Smooth muscle cell (in vitro differentiated cells): ENCODE measurements around the gene LHFPL6. TPM values are rescaled to one million over a fixed set of nuclear protein-coding genes. Genes with fewer than 3 reads are reported as not detected.

Source experiments
- DNase-seq: peaks from one replicate; lab custom pipeline; 2025; ENCODE audit not compliant: unreplicated experiment; lab: John Stamatoyannopoulos, UW
- H2AFZ ChIP-seq: fragments of 200-600 bp; sonication (generic); 2 replicates; pipeline ENCODE4 v1.6.0; 2016; ENCODE audit warnings: antibody characterized with exemption, low read depth, mild to moderate bottlenecking
- H3F3A ChIP-seq: fragments of 200-600 bp; sonication (generic); 2 replicates; pipeline ENCODE4 v1.6.0; 2017; ENCODE audit warnings: antibody characterized with exemption, low read depth
- H3K27ac ChIP-seq: fragments of 200-600 bp; sonication (generic); 2 replicates; pipeline ENCODE4 v1.5.1; 2016; ENCODE audit warnings: low read depth, mild to moderate bottlenecking
- H3K27me3 ChIP-seq: fragments of 200-600 bp; sonication (generic); 2 replicates; pipeline ENCODE4 v1.6.1; 2016; ENCODE audit warnings: low read depth, mild to moderate bottlenecking
- H3K36me3 ChIP-seq: fragments of 200-600 bp; sonication (generic); 2 replicates; pipeline ENCODE4 v1.5.1; 2016; ENCODE audit warnings: low read depth
- H3K4me1 ChIP-seq: fragments of 200-600 bp; sonication (generic); 2 replicates; pipeline ENCODE4 v1.5.1; 2016; ENCODE audit warnings: low read depth
- H3K4me2 ChIP-seq: fragments of 200-600 bp; sonication (generic); 2 replicates; pipeline ENCODE4 v1.6.0; 2016; ENCODE audit warnings: mild to moderate bottlenecking
- H3K4me3 ChIP-seq: fragments of 200-600 bp; sonication (generic); 2 replicates; pipeline ENCODE4 v1.5.1; 2016; ENCODE audit warnings: mild to moderate bottlenecking
- H3K79me2 ChIP-seq: fragments of 200-600 bp; sonication (generic); 2 replicates; pipeline ENCODE4 v1.6.0; 2016; ENCODE audit warnings: low read depth, mild to moderate bottlenecking
- H3K9ac ChIP-seq: fragments of 200-600 bp; sonication (generic); 2 replicates; pipeline ENCODE4 v1.6.0; 2016; ENCODE audit warnings: low read depth
- H3K9me3 ChIP-seq: fragments of 200-600 bp; sonication (generic); replicated peaks from 2 replicates; pipeline ENCODE4 v1.5.1; 2016; ENCODE audit warnings: low read depth
- H4K20me1 ChIP-seq: fragments of 200-600 bp; sonication (generic); 2 replicates; pipeline ENCODE4 v1.6.0; 2016; ENCODE audit warnings: low read depth
- WGBS: methylation state at CpG from one replicate; pipeline ENCODE4 v1.1.7; 2016; ENCODE audit warnings: low lambda C conversion rate; 5-methylcytosine and 5-hydroxymethylcytosine counted together
- polyA plus RNA-seq: library from polyadenylated mRNA; unstranded; fragments of >200 nt; fragmentation: Nextera tagmentation; extraction: Ambion mirVana; gene quantifications from 2 replicates; pipeline ENCODE4 v1.2.1, GENCODE V29; 2016
- total RNA-seq: library from RNA; depleted of rRNA; stranded (reverse); fragments of >200 nt; gene quantifications from 2 replicates; pipeline ENCODE4 v1.2.3, GENCODE V29; 2014
- TF ChIP-seq, protein P1 (sequence below): fragments of 200-600 bp; sonication (generic); IDR thresholded peaks from 2 replicates; pipeline ENCODE4 v1.5.1; 2017; ENCODE audit warnings: borderline replicate concordance, mild to moderate bottlenecking, antibody characterized with exemption; ENCODE audit not compliant: insufficient read depth, poor library complexity, severe bottlenecking

The LHFPL6 gene
- total and polyA plus RNA-seq, 2 experiments from 2014 or later, result 24.7 to 43.6 TPM

DNA sequence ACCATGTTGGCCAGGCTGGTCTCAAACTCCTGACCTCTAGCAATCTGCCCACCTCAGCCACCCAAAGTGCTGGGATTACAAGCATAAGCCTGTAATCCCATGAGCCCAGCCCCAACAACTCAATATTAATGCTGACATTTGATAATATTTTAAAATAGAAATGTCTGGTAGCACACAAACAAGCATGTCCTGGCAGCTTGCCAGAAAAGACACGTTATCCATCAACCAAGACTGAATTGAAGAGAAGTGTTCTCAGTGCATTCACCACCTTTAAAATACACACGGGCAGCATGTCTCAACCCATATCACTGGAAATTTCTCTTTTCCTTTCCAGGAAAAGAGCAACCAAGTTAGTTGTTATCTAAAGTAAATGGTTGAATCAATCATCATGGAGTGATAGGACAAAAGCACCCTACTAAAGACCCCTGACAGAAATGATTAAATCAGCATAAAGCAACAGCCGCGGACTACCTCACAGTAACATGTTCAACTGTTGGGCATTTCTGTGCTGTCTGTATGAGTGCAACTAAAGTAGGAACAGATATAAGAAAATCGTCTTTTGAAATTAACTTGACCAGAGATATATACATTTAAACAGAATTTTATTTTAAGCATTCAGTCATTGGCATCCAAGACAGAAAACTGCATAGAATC lies 25.0 kb downstream of the LHFPL6 start:
- Histone ChIP-seq H3K27ac (no peak overlapping the region), H3K36me3 (no peaks in the 10 kb centered on the region), H2AFZ (no peak overlapping the region), H3K79me2 (peaks cover 11% of the 10 kb centered on the region), H3K9me3 (no peaks in the 10 kb centered on the region), H4K20me1 (no peaks in the 10 kb centered on the region), H3K27me3 (no peaks in the 10 kb centered on the region), H3K4me1 (no peaks in the 10 kb centered on the region), H3F3A (no peaks in the 10 kb centered on the region), H3K4me3 (no peak overlapping the region), H3K9ac (no peak overlapping the region), H3K4me2 (no peak overlapping the region)
- 87% methylated on average over 5 of the region's 5 CpGs for WGBS
- TF ChIP-seq, protein P1, sequence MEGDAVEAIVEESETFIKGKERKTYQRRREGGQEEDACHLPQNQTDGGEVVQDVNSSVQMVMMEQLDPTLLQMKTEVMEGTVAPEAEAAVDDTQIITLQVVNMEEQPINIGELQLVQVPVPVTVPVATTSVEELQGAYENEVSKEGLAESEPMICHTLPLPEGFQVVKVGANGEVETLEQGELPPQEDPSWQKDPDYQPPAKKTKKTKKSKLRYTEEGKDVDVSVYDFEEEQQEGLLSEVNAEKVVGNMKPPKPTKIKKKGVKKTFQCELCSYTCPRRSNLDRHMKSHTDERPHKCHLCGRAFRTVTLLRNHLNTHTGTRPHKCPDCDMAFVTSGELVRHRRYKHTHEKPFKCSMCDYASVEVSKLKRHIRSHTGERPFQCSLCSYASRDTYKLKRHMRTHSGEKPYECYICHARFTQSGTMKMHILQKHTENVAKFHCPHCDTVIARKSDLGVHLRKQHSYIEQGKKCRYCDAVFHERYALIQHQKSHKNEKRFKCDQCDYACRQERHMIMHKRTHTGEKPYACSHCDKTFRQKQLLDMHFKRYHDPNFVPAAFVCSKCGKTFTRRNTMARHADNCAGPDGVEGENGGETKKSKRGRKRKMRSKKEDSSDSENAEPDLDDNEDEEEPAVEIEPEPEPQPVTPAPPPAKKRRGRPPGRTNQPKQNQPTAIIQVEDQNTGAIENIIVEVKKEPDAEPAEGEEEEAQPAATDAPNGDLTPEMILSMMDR, result no peak
- DNase-seq, result no peak

DNA sequence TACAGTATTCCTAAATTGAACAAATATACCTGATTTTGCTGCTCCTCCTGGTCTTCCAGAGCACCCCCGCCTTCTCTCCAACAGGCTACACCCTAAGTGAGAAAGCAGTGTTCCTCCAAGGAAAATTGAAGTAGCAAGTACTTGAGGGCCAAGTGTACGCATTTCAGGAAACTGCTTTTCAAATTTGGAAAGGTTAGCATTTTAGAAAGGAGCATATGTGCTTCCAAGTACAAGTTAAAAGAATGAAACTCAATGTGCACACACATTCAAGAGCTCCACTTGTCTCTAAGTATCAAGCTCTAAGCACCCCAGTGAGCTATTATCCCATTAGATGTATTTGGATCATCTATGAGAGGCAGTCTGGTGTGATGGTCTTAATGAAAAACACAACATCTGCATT lies 25.8 kb downstream of the LHFPL6 start:
- peaks cover 11% of the 10 kb centered on the region for H3K79me2 ChIP-seq
- 98% methylated on average over 2 of the region's 2 CpGs for WGBS
- no peak overlapping the region for H3K9ac ChIP-seq
- no peaks in the 10 kb centered on the region for H4K20me1 ChIP-seq
- H3F3A ChIP-seq, result no peaks in the 10 kb centered on the region
- no peaks in the 10 kb centered on the region for H3K27me3 ChIP-seq
- no peak overlapping the region for H3K4me3 ChIP-seq
- no peak overlapping the region for H3K27ac ChIP-seq
- TF ChIP-seq, protein P1, result no peak
- no peaks in the 10 kb centered on the region for H3K36me3 ChIP-seq
- DNase-seq, result no peak
- H3K4me1 ChIP-seq, result no peaks in the 10 kb centered on the region
- H2AFZ ChIP-seq, result no peak overlapping the region
- H3K9me3 ChIP-seq, result no peaks in the 10 kb centered on the region
- H3K4me2 ChIP-seq, result no peak overlapping the region

DNA sequence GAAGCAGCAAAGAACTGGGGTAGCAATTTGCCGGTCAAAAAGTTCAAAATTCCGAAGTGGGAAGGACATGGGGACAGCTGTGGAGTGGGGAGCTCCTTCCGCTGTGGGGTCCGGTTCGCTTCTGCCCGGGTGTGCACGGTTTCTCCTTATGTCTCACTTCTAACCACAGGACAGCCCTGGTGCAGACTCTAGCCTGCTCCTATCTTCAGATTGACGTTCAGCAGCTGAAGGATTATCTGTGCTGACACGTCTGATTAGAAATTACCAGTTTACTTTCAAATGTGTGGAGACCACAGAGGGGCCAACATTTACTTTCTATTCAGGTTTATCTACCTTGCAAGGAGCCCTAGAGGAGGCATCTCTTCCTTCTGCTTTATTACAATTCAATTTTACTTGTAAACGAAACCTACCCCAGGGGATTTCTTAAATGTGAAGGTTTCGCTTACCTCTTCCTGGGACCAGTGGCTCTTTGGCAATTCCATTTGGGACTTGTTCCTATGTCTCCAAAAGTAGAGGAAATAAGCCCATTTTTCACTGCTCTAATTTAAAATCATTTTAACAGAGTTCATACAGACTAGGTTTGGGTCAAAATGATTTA lies 27.3 kb downstream of the LHFPL6 start:
- H3K4me2 ChIP-seq, result peak overlapping the region; percentile 64

More for the DNA sequence above, 27.3 kb downstream of the LHFPL6 start:
- 59% methylated on average over 11 of the region's 11 CpGs for WGBS
- Histone ChIP-seq H3K4me1 (no peaks in the 10 kb centered on the region), H3F3A (no peaks in the 10 kb centered on the region), H3K27ac (no peak overlapping the region), H3K9ac (no peak overlapping the region), H4K20me1 (no peaks in the 10 kb centered on the region), H3K9me3 (no peaks in the 10 kb centered on the region), H3K79me2 (peaks cover 15% of the 10 kb centered on the region), H2AFZ (no peak overlapping the region), H3K27me3 (no peaks in the 10 kb centered on the region), H3K36me3 (no peaks in the 10 kb centered on the region), H3K4me3 (no peak overlapping the region)
- TF ChIP-seq, protein P1, result no peak
- no peak for DNase-seq
